HEK293T (cell line): Measurements from ENCODE around the gene MEGF8.
A peak's percentile ranks its signal among the peaks of the same experiment; 100 is the strongest.

Source experiments
- CTCF ChIA-PET: fragments of 350-600 bp; formaldehyde crosslinking; extraction: SDS; loops from one replicate; lab custom pipeline; 2021; ENCODE audit warnings: antibody characterized with exemption, inconsistent platforms; lab: Yijun Ruan, JAX
- POLR2A ChIA-PET: fragments of 350-600 bp; formaldehyde crosslinking; extraction: SDS; loops from one replicate; lab custom pipeline; 2020; ENCODE audit warnings: antibody characterized with exemption, inconsistent platforms; lab: Yijun Ruan, JAX
- DNase-seq: peaks from one replicate; pipeline ENCODE4 v3.0.0; 2012; ENCODE audit warnings: mixed read lengths; ENCODE audit errors: extremely low spot score
- ARNT ChIP-seq: fragments of 450-650 bp; IDR thresholded peaks from 2 replicates; pipeline ENCODE4 v1.6.1; 2017; ENCODE audit warnings: mild to moderate bottlenecking
- BHLHE40 ChIP-seq: fragments of 450-650 bp; IDR thresholded peaks from 2 replicates; pipeline ENCODE4 v1.6.1; 2016; ENCODE audit warnings: mild to moderate bottlenecking, moderate library complexity, borderline replicate concordance
- CTBP1 ChIP-seq: fragments of 450-650 bp; IDR thresholded peaks from 2 replicates; pipeline ENCODE4 v1.6.1; 2016; ENCODE audit warnings: borderline replicate concordance
- ELF4 ChIP-seq: fragments of 450-650 bp; IDR thresholded peaks from 2 replicates; pipeline ENCODE4 v1.6.1; 2017; ENCODE audit warnings: antibody characterized with exemption
- FOXA1 ChIP-seq: fragments of 450-650 bp; IDR thresholded peaks from 2 replicates; pipeline ENCODE4 v1.6.1; 2016; ENCODE audit warnings: mild to moderate bottlenecking
- FOXK2 ChIP-seq: fragments of 450-650 bp; IDR thresholded peaks from 2 replicates; pipeline ENCODE4 v1.6.1; 2016; ENCODE audit warnings: mild to moderate bottlenecking
- FOXM1 ChIP-seq: fragments of 450-650 bp; IDR thresholded peaks from 2 replicates; pipeline ENCODE4 v1.6.1; 2017; ENCODE audit warnings: mild to moderate bottlenecking, borderline replicate concordance
- HDGF ChIP-seq: fragments of 450-650 bp; IDR thresholded peaks from 2 replicates; pipeline ENCODE4 v1.6.1; 2017; ENCODE audit warnings: antibody characterized with exemption, borderline replicate concordance
- L3MBTL2 ChIP-seq: fragments of 450-650 bp; conservative IDR thresholded peaks from 2 replicates; pipeline ENCODE4 v1.6.1; 2016; ENCODE audit warnings: mild to moderate bottlenecking
- LEF1 ChIP-seq: fragments of 450-650 bp; IDR thresholded peaks from 2 replicates; pipeline ENCODE4 v1.6.1; 2017; ENCODE audit warnings: mild to moderate bottlenecking, borderline replicate concordance
- NFRKB ChIP-seq: fragments of 450-650 bp; IDR thresholded peaks from 2 replicates; pipeline ENCODE4 v1.6.1; 2016; ENCODE audit warnings: mild to moderate bottlenecking, moderate library complexity
- SP1 ChIP-seq: fragments of 450-650 bp; IDR thresholded peaks from 2 replicates; pipeline ENCODE4 v1.6.1; 2017
- SUZ12 ChIP-seq: fragments of 450-650 bp; IDR thresholded peaks from 2 replicates; pipeline ENCODE4 v1.6.1; 2016; ENCODE audit warnings: mild to moderate bottlenecking
- TARDBP ChIP-seq: fragments of 450-650 bp; IDR thresholded peaks from 2 replicates; pipeline ENCODE4 v1.6.1; 2016
- ZNF384 ChIP-seq: fragments of 450-650 bp; IDR thresholded peaks from 2 replicates; pipeline ENCODE4 v1.6.1; 2016
- TF ChIP-seq, protein P1 (sequence below): fragments of 450-650 bp; IDR thresholded peaks from 2 replicates; pipeline ENCODE4 v1.6.1; 2016

The MEGF8 gene, protein sequence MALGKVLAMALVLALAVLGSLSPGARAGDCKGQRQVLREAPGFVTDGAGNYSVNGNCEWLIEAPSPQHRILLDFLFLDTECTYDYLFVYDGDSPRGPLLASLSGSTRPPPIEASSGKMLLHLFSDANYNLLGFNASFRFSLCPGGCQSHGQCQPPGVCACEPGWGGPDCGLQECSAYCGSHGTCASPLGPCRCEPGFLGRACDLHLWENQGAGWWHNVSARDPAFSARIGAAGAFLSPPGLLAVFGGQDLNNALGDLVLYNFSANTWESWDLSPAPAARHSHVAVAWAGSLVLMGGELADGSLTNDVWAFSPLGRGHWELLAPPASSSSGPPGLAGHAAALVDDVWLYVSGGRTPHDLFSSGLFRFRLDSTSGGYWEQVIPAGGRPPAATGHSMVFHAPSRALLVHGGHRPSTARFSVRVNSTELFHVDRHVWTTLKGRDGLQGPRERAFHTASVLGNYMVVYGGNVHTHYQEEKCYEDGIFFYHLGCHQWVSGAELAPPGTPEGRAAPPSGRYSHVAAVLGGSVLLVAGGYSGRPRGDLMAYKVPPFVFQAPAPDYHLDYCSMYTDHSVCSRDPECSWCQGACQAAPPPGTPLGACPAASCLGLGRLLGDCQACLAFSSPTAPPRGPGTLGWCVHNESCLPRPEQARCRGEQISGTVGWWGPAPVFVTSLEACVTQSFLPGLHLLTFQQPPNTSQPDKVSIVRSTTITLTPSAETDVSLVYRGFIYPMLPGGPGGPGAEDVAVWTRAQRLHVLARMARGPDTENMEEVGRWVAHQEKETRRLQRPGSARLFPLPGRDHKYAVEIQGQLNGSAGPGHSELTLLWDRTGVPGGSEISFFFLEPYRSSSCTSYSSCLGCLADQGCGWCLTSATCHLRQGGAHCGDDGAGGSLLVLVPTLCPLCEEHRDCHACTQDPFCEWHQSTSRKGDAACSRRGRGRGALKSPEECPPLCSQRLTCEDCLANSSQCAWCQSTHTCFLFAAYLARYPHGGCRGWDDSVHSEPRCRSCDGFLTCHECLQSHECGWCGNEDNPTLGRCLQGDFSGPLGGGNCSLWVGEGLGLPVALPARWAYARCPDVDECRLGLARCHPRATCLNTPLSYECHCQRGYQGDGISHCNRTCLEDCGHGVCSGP (N-terminal part only)

GRCh38 chr19:42325308-42325895, at the start of gene MEGF8:
Gene MEGF8 (plus strand): TSS chr19:42325635. CDS start chr19:42326244, 609 bp downstream.
- TF ChIP-seq NFRKB = no peak
- TF ChIP-seq CTBP1 = no peak
- no peak for TF ChIP-seq LEF1
- TF ChIP-seq ZNF384 = no peak
- TF ChIP-seq HDGF = no peak
- TF ChIP-seq ELF4 = no peak
- no peak for TF ChIP-seq BHLHE40
- no peak for TF ChIP-seq SUZ12
- no peak for TF ChIP-seq FOXA1
- POLR2A ChIA-PET = no interaction called here
- CTCF ChIA-PET = no interaction called here
- peak; percentile 98 for DNase-seq

GRCh38 chr19:42276284-42276683, 49.2 kb upstream of the MEGF8 start:
- DNase-seq = no peak
- no peak for TF ChIP-seq CTBP1
- no peak for TF ChIP-seq FOXM1
- TF ChIP-seq, protein P1, sequence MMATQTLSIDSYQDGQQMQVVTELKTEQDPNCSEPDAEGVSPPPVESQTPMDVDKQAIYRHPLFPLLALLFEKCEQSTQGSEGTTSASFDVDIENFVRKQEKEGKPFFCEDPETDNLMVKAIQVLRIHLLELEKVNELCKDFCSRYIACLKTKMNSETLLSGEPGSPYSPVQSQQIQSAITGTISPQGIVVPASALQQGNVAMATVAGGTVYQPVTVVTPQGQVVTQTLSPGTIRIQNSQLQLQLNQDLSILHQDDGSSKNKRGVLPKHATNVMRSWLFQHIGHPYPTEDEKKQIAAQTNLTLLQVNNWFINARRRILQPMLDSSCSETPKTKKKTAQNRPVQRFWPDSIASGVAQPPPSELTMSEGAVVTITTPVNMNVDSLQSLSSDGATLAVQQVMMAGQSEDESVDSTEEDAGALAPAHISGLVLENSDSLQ = no peak
- no peak for TF ChIP-seq ZNF384
- TF ChIP-seq L3MBTL2 = no peak
- no peak for TF ChIP-seq SP1
- TF ChIP-seq TARDBP = no peak
- no peak for TF ChIP-seq LEF1
- no peak for TF ChIP-seq NFRKB
- no peak for TF ChIP-seq SUZ12
- TF ChIP-seq ELF4 = no peak
- TF ChIP-seq BHLHE40 = no peak
- TF ChIP-seq HDGF = no peak
- no peak for TF ChIP-seq FOXA1
- TF ChIP-seq FOXK2 = no peak
- TF ChIP-seq ARNT = no peak
- POLR2A ChIA-PET = no interaction called here
- CTCF ChIA-PET = no interaction called here

GRCh38 chr19:42276821-42277220, 48.6 kb upstream of the MEGF8 start:
- DNase-seq = no peak
- ChIA-PET CTCF (no interaction called here), POLR2A (interaction anchor here (1.1 kb wide), 1 partner anchor 25 kb away, joined by 3 read pairs; no protein-coding TSS in a partner anchor)
- TF ChIP-seq, protein P1 = no peak
- TF ChIP-seq FOXM1 (no peak), ZNF384 (no peak), FOXA1 (no peak), LEF1 (no peak), SUZ12 (no peak), TARDBP (no peak)

DNA sequence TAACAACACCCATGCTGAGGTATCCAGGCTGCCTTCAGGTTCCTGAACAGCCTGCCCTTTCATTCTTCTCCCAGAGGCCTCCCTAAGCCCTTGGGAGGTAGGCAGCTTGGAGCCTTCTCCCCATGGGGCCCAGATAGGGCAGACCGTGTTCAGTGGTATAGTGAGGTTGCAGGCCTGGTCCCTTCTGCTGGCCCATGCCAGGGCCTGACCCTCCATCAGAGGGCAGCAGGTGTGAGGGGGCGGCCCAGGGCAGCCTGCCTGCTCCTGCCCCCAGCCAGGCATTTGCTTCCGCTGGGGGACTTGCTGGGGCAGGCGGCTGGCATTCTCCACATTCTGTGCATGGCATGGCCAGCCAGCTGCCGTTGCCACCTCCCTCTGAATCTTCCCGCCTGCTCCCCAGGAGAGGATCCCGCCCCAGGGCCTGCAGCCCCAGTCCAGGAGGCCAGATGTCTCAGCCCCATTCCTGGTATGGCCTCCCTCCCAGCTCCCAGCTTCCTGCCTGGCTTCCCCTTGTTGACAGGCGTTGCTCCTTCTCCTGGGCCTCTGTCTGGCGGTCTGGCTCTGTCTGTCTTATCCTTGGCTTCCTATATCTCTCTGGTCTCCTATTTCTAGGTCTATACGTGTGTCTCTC, 47.5 kb upstream of the MEGF8 start:
- DNase-seq = no peak
- POLR2A ChIA-PET = interaction anchor here (1.1 to 6.3 kb wide), 3 partner anchors 27 to 39 kb away, joined by 3 to 140 read pairs (median 6); partner anchors contain the start of gene GSK3A
- CTCF ChIA-PET = interaction anchor here (2.9 kb wide), 1 partner anchor 32 kb away, joined by 53 read pairs; no protein-coding TSS in a partner anchor
- TF ChIP-seq BHLHE40 (no peak), L3MBTL2 (no peak), LEF1 (no peak), NFRKB (no peak), ARNT (no peak), CTBP1 (no peak), SP1 (no peak), FOXM1 (no peak)

DNA sequence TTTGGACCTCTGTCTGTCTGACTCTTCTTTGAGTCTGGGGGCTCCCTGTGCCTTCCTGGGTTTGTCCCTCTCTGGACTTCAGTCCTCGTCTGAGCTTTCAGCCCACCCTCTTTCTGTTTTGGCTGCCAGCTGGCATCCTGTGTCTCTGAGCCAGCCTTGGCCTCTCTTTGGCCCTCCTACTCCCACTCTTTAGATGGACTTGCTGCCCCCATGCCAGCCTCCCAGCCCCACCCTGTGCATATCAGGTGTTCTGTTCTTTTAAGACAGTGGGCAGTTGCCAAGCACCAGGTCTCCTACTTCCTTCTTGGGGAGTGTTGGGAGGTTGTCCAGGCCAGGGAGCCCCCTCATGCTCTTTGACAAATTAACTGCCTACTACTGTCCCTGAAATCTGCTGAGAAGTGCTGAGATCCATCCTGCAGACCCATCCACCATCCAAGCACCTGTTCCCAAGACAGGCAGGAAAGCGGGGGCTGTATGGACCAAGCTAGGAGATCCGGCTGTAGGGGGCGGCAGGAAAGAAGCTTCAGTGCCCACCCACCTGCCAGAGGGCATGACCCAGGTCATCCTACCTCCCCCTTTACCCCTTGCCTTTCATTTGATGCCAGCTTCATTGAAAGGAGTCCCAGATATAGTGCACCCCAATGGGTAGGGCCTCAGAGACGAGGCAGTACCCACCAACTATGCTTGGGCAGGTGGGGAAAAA, 46.8 kb upstream of the MEGF8 start:
- no peak for DNase-seq
- TF ChIP-seq FOXA1 (no peak), ELF4 (no peak), L3MBTL2 (no peak), SP1 (no peak), ARNT (no peak), CTBP1 (no peak), NFRKB (no peak), LEF1 (no peak), TARDBP (no peak), FOXK2 (no peak), HDGF (no peak), BHLHE40 (no peak), ZNF384 (no peak), FOXM1 (no peak), SUZ12 (no peak)
- ChIA-PET CTCF (interaction anchor here (0.9 to 2.9 kb wide), 4 partner anchors 14 to 36 kb away, joined by 3 to 53 read pairs (median 6); partner anchors contain the start of gene GSK3A), POLR2A (interaction anchor here (1.1 to 6.3 kb wide), 6 partner anchors 11 to 39 kb away, joined by 3 to 140 read pairs (median 6); partner anchors contain the start of genes GSK3A, PAFAH1B3 and PRR19)
